Thyroid gland (tissue), 4 donors: ENCODE results near the gene COX6A1. TPM values are rescaled to one million over a fixed set of nuclear protein-coding genes. Genes with fewer than 3 reads are reported as not detected.
"Not testable (repeated sequence)": the region's sequence is repeated elsewhere in the genome, so short reads cannot be mapped to it uniquely, and the experiment has no call there.

Experiments used
- DNase-seq, 2 donors: peaks; one replicate each; pipeline ENCODE4 v3.0.0-alpha.2; 2019
- H3K27ac ChIP-seq, 3 donors: fragments of 200-600 bp; sonication (generic); 1 replicate in 2 of 3; 2 replicates in 1 of 3; pipeline ENCODE4 v1.5.1; 2016 to 2019; ENCODE audit warnings: mild to moderate bottlenecking in 1 of 3, moderate library complexity in 1 of 3
- H3K27me3 ChIP-seq: fragments of 200-600 bp; sonication (generic); one replicate; pipeline ENCODE4 v1.5.1; 2019
- H3K36me3 ChIP-seq, 2 donors: fragments of 200-600 bp; sonication (generic); one replicate each; pipeline ENCODE4 v1.5.1; 2016 to 2019
- H3K4me1 ChIP-seq, 2 donors: fragments of 200-600 bp; sonication (generic); one replicate each; pipeline ENCODE4 v1.5.1; 2017 to 2019
- H3K4me3 ChIP-seq, 3 donors: fragments of 200-600 bp; sonication (generic); replicated peaks in 1 of 3; 1 replicate in 2 of 3; 2 replicates in 1 of 3; pipeline ENCODE4 v1.5.1; 2016; ENCODE audit warnings: mild to moderate bottlenecking in 1 of 3
- H3K9me3 ChIP-seq: fragments of 200-600 bp; sonication (generic); one replicate; pipeline ENCODE4 v1.5.1; 2017
- POLR2A ChIP-seq, 2 donors: fragments of 450-650 bp; IDR thresholded peaks; one replicate each; pipeline ENCODE4 v1.6.1; 2017; ENCODE audit warnings: antibody characterized with exemption in 2 of 2, mild to moderate bottlenecking in 2 of 2, moderate library complexity in 1 of 2
- WGBS, 2 donors: methylation state at CpG; one replicate each; pipeline ENCODE4 v1.1.5; 2017; 5-methylcytosine and 5-hydroxymethylcytosine counted together
- intact Hi-C: fragments of 100-400 bp; cut with DNase I; formaldehyde crosslinking; loops from one replicate; pipeline ENCODE4 v1.15.1; 2023
- total RNA-seq, 4 donors: library from RNA; depleted of rRNA; stranded (reverse); fragments of >200 nt; gene quantifications; one replicate each; pipeline ENCODE4 v1.2.3, GENCODE V29; 2016
- TF ChIP-seq, protein P1 (sequence below), 6 experiments: fragments of 200-600 bp in 3 of 6; fragments of 450-650 bp in 3 of 6; sonication (generic) in 3 of 6; IDR thresholded peaks; one replicate each; pipeline ENCODE4 v1.5.1; 2016 to 2019; ENCODE audit warnings: antibody characterized with exemption in 6 of 6, mild to moderate bottlenecking in 2 of 6, inconsistent platforms in 1 of 6, moderate library complexity in 1 of 6

The COX6A1 gene
- total RNA-seq, 4 donors from 2014 or later = 511 to 1,033 (median 687) TPM

DNA sequence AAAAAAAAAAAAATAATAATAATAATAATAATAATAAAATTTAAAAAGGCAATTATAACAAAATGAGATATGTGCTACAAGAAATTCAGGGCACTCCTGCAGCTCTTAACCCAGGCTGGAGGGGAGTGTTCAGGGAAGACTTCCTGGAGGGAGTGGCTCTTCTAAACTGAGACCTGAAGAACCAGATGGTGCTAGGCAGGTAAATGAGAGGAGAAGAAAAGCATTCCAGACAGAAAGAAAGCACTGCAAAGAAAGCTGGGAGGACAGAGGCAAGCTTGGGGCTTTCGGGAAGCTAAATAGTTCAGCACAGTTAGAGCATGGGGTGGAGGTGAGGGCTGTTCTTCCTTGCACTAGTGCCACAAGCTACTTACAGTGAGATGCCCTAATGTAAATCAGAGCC is 41.5 kb downstream of the COX6A1 start:
- intact Hi-C loops = no loop called here
- H3K4me1 ChIP-seq = peaks cover 0 to 2% of the 10 kb centered on the region in 2 donors
- TF ChIP-seq, protein P1, sequence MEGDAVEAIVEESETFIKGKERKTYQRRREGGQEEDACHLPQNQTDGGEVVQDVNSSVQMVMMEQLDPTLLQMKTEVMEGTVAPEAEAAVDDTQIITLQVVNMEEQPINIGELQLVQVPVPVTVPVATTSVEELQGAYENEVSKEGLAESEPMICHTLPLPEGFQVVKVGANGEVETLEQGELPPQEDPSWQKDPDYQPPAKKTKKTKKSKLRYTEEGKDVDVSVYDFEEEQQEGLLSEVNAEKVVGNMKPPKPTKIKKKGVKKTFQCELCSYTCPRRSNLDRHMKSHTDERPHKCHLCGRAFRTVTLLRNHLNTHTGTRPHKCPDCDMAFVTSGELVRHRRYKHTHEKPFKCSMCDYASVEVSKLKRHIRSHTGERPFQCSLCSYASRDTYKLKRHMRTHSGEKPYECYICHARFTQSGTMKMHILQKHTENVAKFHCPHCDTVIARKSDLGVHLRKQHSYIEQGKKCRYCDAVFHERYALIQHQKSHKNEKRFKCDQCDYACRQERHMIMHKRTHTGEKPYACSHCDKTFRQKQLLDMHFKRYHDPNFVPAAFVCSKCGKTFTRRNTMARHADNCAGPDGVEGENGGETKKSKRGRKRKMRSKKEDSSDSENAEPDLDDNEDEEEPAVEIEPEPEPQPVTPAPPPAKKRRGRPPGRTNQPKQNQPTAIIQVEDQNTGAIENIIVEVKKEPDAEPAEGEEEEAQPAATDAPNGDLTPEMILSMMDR (IDR thresholded peaks at IDR 0.05) = no peak
- no peak for TF ChIP-seq POLR2A (IDR thresholded peaks at IDR 0.05)
- no peak overlapping the region for H3K27ac ChIP-seq
- no peak for DNase-seq
- H3K27me3 ChIP-seq = no peaks in the 10 kb centered on the region
- no peak overlapping the region for H3K4me3 ChIP-seq
- WGBS, 2 donors = 90 to 100% methylated on average over 1 of the region's 1 CpG
- no peaks in the 10 kb centered on the region for H3K9me3 ChIP-seq
- H3K36me3 ChIP-seq = no peaks in the 10 kb centered on the region

DNA sequence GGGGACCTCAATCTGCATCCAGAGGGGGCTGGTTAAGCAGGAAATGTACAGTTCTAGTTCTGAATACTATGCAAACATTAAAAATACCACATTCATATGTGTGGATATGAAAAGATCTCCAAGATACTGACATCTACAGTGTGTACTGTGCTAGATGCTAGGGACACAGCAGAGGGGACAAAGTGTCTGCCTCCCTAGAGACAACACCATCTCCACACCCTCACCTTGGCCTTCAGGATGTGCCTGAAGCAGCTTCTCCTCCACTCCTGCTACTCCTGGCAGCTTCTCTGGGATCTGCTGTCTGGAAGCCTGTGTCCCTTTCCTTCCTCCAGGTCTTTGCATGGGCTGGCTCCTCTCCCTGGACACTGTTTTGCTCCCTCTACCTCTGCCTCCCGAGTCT is 42.3 kb downstream of the COX6A1 start:
- no peak for TF ChIP-seq POLR2A (IDR thresholded peaks at IDR 0.05)
- TF ChIP-seq, protein P1 (IDR thresholded peaks at IDR 0.05) = no peak
- no peaks in the 10 kb centered on the region for H3K9me3 ChIP-seq
- no peaks in the 10 kb centered on the region for H3K4me1 ChIP-seq
- no peak for DNase-seq
- no peaks in the 10 kb centered on the region for H3K27me3 ChIP-seq
- H3K36me3 ChIP-seq = no peaks in the 10 kb centered on the region
- intact Hi-C loops = no loop called here
- H3K27ac ChIP-seq = no peak overlapping the region
- 68 to 70% methylated on average over 1 of the region's 1 CpG for WGBS, 2 donors
- no peak overlapping the region for H3K4me3 ChIP-seq

DNA sequence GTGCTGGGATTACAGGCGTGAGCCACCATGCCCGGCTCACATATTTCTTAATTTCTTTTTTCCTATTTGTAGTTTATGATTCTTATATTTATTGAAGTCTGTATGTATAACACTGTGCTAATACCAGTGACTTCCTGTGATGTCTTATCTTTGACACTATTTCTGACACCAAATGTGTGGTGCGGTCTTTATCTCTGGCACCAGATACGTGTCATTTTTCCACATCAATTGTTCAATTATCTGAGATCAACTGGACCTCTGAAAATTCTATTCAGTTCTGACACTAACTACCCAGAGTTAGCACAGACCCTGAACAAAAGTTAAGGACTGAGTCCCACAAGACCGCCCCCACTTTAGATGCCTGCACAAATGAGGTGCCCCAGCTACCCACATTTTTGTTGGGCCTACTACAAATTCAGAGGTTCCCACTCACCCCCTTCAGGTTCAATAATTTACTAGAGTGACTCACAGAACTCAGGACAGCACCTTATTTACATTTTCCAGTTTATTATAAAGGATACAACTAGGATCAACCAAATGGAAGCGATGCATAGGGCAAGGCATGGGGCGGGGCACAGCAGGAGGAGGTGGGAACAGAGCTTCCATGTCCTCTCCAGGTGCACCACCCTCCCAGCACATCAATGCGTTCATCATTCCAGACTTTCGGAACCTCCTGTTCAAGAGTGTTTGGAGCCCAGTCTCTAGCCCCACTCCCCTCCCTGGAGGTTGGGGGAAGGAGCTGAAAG is 43.3 kb downstream of the COX6A1 start:
- no peak for TF ChIP-seq POLR2A (IDR thresholded peaks at IDR 0.05)
- TF ChIP-seq, protein P1 (IDR thresholded peaks at IDR 0.05) = no peak
- 96 to 97% methylated on average over 9 of the region's 9 CpGs for WGBS, 2 donors
- H3K4me3 ChIP-seq = no peak overlapping the region
- no peaks in the 10 kb centered on the region for H3K4me1 ChIP-seq
- H3K27ac ChIP-seq = no peak overlapping the region
- DNase-seq = no peak
- no peaks in the 10 kb centered on the region for H3K9me3 ChIP-seq
- H3K36me3 ChIP-seq = no peaks in the 10 kb centered on the region
- H3K27me3 ChIP-seq = no peaks in the 10 kb centered on the region
- intact Hi-C loops = no loop called here

DNA sequence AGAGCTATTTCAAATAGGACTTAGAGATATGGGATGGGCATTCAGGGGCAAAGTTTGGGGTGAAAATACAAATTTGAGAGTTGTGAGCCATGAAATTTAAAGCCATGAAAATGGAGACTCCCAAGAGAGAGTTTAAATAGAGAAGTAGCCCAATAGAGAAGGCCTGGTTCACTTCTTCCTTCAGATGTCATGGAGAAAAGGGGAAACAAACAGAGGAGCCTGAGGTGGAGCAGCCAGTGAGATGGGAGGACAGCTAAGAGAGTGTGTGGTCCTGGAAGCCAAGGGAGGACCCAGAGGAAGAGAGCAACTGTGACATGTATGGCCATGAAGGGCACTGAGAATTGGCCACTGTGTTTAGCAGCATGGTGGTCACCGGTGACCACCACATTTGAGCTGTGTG is 45.7 kb downstream of the COX6A1 start:
- no peak for DNase-seq
- Histone ChIP-seq H3K27me3 (no peaks in the 10 kb centered on the region), H3K9me3 (no peaks in the 10 kb centered on the region), H3K4me1 (no peaks in the 10 kb centered on the region), H3K36me3 (no peaks in the 10 kb centered on the region), H3K27ac (no peak overlapping the region), H3K4me3 (no peak overlapping the region)
- intact Hi-C loops = no loop called here
- WGBS, 2 donors = 100% methylated on average over 1 of the region's 1 CpG
- TF ChIP-seq, protein P1 (IDR thresholded peaks at IDR 0.05) = no peak
- no peak for TF ChIP-seq POLR2A (IDR thresholded peaks at IDR 0.05)

DNA sequence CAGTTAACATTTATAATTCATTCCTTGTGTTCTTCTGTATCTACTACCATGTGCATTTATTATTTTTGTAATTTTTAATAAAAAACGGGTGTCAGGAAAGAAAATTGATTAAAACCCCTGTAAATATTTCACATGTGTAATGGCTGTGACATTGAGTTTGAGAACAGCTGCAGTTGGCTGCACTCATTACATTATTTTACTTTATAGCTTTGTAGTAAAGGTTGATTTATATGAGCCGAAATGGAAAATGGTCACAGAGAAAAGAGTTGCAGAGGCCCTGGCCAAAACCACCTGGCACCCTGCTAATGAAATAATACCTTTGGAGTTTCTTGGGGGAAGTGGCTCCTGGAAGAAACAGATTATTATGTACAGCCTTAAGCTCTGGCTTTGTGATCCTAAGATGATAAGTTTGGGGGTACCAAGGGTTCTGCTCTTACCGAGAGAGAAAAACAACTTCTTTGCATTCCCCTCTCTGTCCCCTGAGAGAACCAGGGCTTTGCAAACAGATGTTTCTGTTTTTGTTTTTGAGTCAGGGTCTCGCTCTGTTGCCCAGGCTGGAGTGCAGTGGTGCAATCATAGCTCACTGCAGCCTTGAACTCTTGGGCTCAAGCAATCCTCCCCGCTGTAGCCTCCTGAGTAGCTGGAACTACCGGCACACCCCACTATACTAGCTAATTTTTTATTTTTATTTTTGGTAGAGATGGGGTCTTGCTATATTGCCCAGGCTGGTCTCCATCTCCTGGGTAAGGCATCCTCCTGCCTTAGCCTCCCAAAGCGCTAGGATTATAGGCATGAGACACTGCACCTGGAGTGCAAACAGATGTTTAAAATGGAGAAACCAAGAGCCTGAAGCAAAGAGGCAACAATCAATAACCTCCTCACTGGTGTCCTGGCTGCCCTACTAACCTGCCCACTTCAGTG is 48.3 kb downstream of the COX6A1 start:
- TF ChIP-seq, protein P1 (IDR thresholded peaks at IDR 0.05) = no peak
- TF ChIP-seq POLR2A (IDR thresholded peaks at IDR 0.05) = no peak
- Histone ChIP-seq H3K36me3 (no peaks in the 10 kb centered on the region), H3K9me3 (no peaks in the 10 kb centered on the region), H3K4me1 (no peaks in the 10 kb centered on the region), H3K4me3 (no peak overlapping the region), H3K27me3 (no peaks in the 10 kb centered on the region), H3K27ac (no peak overlapping the region)
- intact Hi-C loops = no loop called here
- 94% methylated on average over 7 of the region's 7 CpGs for WGBS, 2 donors
- DNase-seq = no peak

DNA sequence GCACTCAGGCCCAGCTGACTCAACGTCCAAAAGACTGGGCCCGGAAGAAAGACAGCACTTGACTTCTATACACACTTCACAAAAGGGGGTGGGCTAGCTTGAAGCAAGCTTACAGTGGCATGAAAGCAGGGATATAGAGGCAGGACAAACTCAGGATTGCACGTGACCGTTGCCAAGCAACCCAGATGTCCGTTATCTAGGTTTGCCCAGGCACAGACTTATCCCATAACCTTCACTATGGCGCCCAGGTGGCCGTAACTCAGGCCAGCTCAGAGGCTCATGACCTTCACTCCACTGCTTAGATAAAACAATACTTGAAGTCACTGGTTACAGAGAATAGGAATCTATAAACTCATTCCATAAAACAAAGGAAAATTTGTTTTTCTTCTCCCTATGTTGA is 49.6 kb downstream of the COX6A1 start:
- H3K4me1 ChIP-seq, H3K36me3 ChIP-seq, H3K27me3 ChIP-seq, H3K27ac ChIP-seq, intact Hi-C loops, DNase-seq, H3K9me3 ChIP-seq, H3K4me3 ChIP-seq: not testable (repeated sequence)
- 85 to 94% methylated on average over 7 of the region's 7 CpGs for WGBS, 2 donors
